Mammary epithelial cell (primary cell): ENCODE results near the gene SLC1A2.

Experiments
- CTCF ChIP-seq, 2 donors: IDR thresholded peaks in 1 of 2; conservative IDR thresholded peaks in 1 of 2; 2 replicates each; pipeline ENCODE4 v1.5.1; 2011 to 2012; ENCODE audit warnings: inconsistent platforms in 2 of 2, low read length in 2 of 2, mild to moderate bottlenecking in 2 of 2, control low read depth in 1 of 2, low read depth in 1 of 2; ENCODE audit not compliant: insufficient read depth in 1 of 2; ENCODE audit errors: extremely low read depth in 1 of 2
- EZH2 ChIP-seq: IDR thresholded peaks from 2 replicates; pipeline ENCODE4 v1.6.1; 2012; ENCODE audit warnings: low read length, inconsistent platforms, borderline replicate concordance

- no peak for TF ChIP-seq EZH2
- TF ChIP-seq CTCF (conservative IDR thresholded peaks at IDR 0.05 in 1 of 2, IDR thresholded peaks at IDR 0.05 in 1 of 2; ENCODE audit: extremely low read depth in 1 of 2, insufficient read depth in 1 of 2, low read depth in 1 of 2, low read length in 2 of 2), result no peak
Measured at GRCh38 chr11:35344681-35345574, 74.4 kb downstream of the SLC1A2 start.
